ENCODE results near the gene GAB2.
"Not testable (repeated sequence)": the region's sequence is repeated elsewhere in the genome, so short reads cannot be mapped to it uniquely, and the experiment has no call there.

Gene GAB2

GRCh38 chr11:78299000-78299710 is 118.5 kb downstream of the GAB2 start:
- H3K4me3 ChIP-seq (ENCODE audit: low read depth, low read length): no peak overlapping the region
- TF ChIP-seq CTCF (IDR thresholded peaks at IDR 0.05; ENCODE audit: low read depth, low read length, missing control alignments): no peak
- no peak for DNase-seq (ENCODE audit: low read depth)

- no peak for DNase-seq (ENCODE audit: low read depth)
- TF ChIP-seq CTCF (IDR thresholded peaks at IDR 0.05; ENCODE audit: low read depth, low read length, missing control alignments): no peak
- H3K4me3 ChIP-seq (ENCODE audit: low read depth, low read length): no peak overlapping the region
Observed at GRCh38 chr11:78298291-78298771, 119.3 kb downstream of the GAB2 start.

- DNase-seq (ENCODE audit: low read depth): no peak
Observed at GRCh38 chr11:78295991-78296930, 121.4 kb downstream of the GAB2 start.

GRCh38 chr11:78295347-78295746 is 122.3 kb downstream of the GAB2 start:
- no peak for TF ChIP-seq CTCF (IDR thresholded peaks at IDR 0.05; ENCODE audit: low read depth, low read length, missing control alignments)
- DNase-seq (ENCODE audit: low read depth): no peak
- H3K4me3 ChIP-seq (ENCODE audit: low read depth, low read length): no peak overlapping the region

More at GRCh38 chr11:78295991-78296930, 121.4 kb downstream of the GAB2 start:
- TF ChIP-seq CTCF (IDR thresholded peaks at IDR 0.05; ENCODE audit: low read depth, low read length, missing control alignments): no peak
- no peak overlapping the region for H3K4me3 ChIP-seq (ENCODE audit: low read depth, low read length)

GRCh38 chr11:78294100-78294499 is 123.5 kb downstream of the GAB2 start:
- H3K4me3 ChIP-seq (ENCODE audit: low read depth, low read length); DNase-seq (ENCODE audit: low read depth): not testable (repeated sequence)

- no peak for TF ChIP-seq CTCF (IDR thresholded peaks at IDR 0.05; ENCODE audit: low read depth, low read length, missing control alignments)
- no peak for DNase-seq (ENCODE audit: low read depth)
- no peak overlapping the region for H3K4me3 ChIP-seq (ENCODE audit: low read depth, low read length)
Observed at GRCh38 chr11:78293536-78293935, 124.1 kb downstream of the GAB2 start.

GRCh38 chr11:78292109-78292803 is 125.4 kb downstream of the GAB2 start:
- TF ChIP-seq CTCF (IDR thresholded peaks at IDR 0.05; ENCODE audit: low read depth, low read length, missing control alignments): no peak
- no peak for DNase-seq (ENCODE audit: low read depth)

More at GRCh38 chr11:78292109-78292803, 125.4 kb downstream of the GAB2 start:
- no peak overlapping the region for H3K4me3 ChIP-seq (ENCODE audit: low read depth, low read length)
